Embryonic facial prominence (tissue), 1 donor: Measurements from ENCODE around the gene MARCHF6.
"Not testable (repeated sequence)": the region's sequence is repeated elsewhere in the genome, so short reads cannot be mapped to it uniquely, and the experiment has no call there.

ENCODE experiments used
- DNase-seq: peaks from one replicate; pipeline ENCODE4 v3.0.0-alpha.2; 2016; ENCODE audit errors: extremely low spot score

MARCHF6 gene

GRCh38 chr5:10351919-10352318, 1.6 kb upstream of the MARCHF6 start:
- DNase-seq: no peak

- no peak for DNase-seq
These were observed 860 bp upstream of the MARCHF6 start for GRCh38 chr5:10352430-10353240.

- DNase-seq: no peak
These were observed 765 bp downstream of the MARCHF6 start for GRCh38 chr5:10354048-10354872.

GRCh38 chr5:10355071-10355889, 1.8 kb downstream of the MARCHF6 start:
- no peak for DNase-seq

- no peak for DNase-seq
These were observed 5.5 kb downstream of the MARCHF6 start for GRCh38 chr5:10358999-10359398.

GRCh38 chr5:10360686-10361085, 7.2 kb downstream of the MARCHF6 start:
- DNase-seq: no peak

- DNase-seq: no peak
These were observed 10.2 kb downstream of the MARCHF6 start for GRCh38 chr5:10363519-10364185.

GRCh38 chr5:10364186-10364689, 10.7 kb downstream of the MARCHF6 start:
- no peak for DNase-seq

- DNase-seq: no peak
These were observed 12.3 kb downstream of the MARCHF6 start for GRCh38 chr5:10365782-10366181.

GRCh38 chr5:10366310-10367272, 13.1 kb downstream of the MARCHF6 start:
- no peak for DNase-seq

GRCh38 chr5:10367579-10367978, 14.1 kb downstream of the MARCHF6 start:
- no peak for DNase-seq

GRCh38 chr5:10370931-10371330, 17.4 kb downstream of the MARCHF6 start:
- DNase-seq: no peak

- not testable (repeated sequence) for DNase-seq
These were observed 17.9 kb downstream of the MARCHF6 start for GRCh38 chr5:10371369-10371768.

GRCh38 chr5:10372726-10373709, 19.5 kb downstream of the MARCHF6 start:
- DNase-seq: no peak

GRCh38 chr5:10374046-10375022, 20.8 kb downstream of the MARCHF6 start:
- no peak for DNase-seq

GRCh38 chr5:10375146-10375545, 21.7 kb downstream of the MARCHF6 start:
- not testable (repeated sequence) for DNase-seq

- DNase-seq: no peak
These were observed 23.0 kb downstream of the MARCHF6 start for GRCh38 chr5:10376544-10376943.

- DNase-seq: no peak
These were observed 23.6 kb downstream of the MARCHF6 start for GRCh38 chr5:10377081-10377480.
